Measurements from ENCODE around the gene CAMTA1.
"Not testable (repeated sequence)": the region's sequence is repeated elsewhere in the genome, so short reads cannot be mapped to it uniquely, and the experiment has no call there.

Gene CAMTA1

GRCh38 chr1:7302873-7303272, 517.6 kb downstream of the CAMTA1 start:
- DNase-seq (ENCODE audit: low read depth in 2 of 2), result no peak

GRCh38 chr1:7303554-7304317, 518.5 kb downstream of the CAMTA1 start:
- no peak for DNase-seq (ENCODE audit: low read depth in 2 of 2)

GRCh38 chr1:7313081-7313546, 527.9 kb downstream of the CAMTA1 start:
- DNase-seq (ENCODE audit: low read depth in 2 of 2), result no peak

- no peak for DNase-seq (ENCODE audit: low read depth in 2 of 2)
Measured at GRCh38 chr1:7313826-7314225, 528.6 kb downstream of the CAMTA1 start.

- DNase-seq (ENCODE audit: low read depth in 2 of 2), result no peak
Measured at GRCh38 chr1:7315316-7315715, 530.1 kb downstream of the CAMTA1 start.

GRCh38 chr1:7315946-7316345, 530.7 kb downstream of the CAMTA1 start:
- DNase-seq (ENCODE audit: low read depth in 2 of 2), result no peak

- no peak for DNase-seq (ENCODE audit: low read depth in 2 of 2)
Measured at GRCh38 chr1:7317888-7318287, 532.6 kb downstream of the CAMTA1 start.

- DNase-seq (ENCODE audit: low read depth in 2 of 2), result no peak
Measured at GRCh38 chr1:7319196-7319595, 533.9 kb downstream of the CAMTA1 start.

GRCh38 chr1:7320661-7321060, 535.4 kb downstream of the CAMTA1 start:
- DNase-seq (ENCODE audit: low read depth in 2 of 2), result no peak

GRCh38 chr1:7322283-7322785, 537.1 kb downstream of the CAMTA1 start:
- no peak for DNase-seq (ENCODE audit: low read depth in 2 of 2)

GRCh38 chr1:7322912-7323311, 537.7 kb downstream of the CAMTA1 start:
- DNase-seq (ENCODE audit: low read depth in 2 of 2), result no peak

- no peak for DNase-seq (ENCODE audit: low read depth in 2 of 2)
Measured at GRCh38 chr1:7325254-7325653, 540.0 kb downstream of the CAMTA1 start.

GRCh38 chr1:7326366-7326765, 541.1 kb downstream of the CAMTA1 start:
- DNase-seq (ENCODE audit: low read depth in 2 of 2), result no peak

- no peak for DNase-seq (ENCODE audit: low read depth in 2 of 2)
Measured at GRCh38 chr1:7327849-7328248, 542.6 kb downstream of the CAMTA1 start.

GRCh38 chr1:7329868-7330615, 544.8 kb downstream of the CAMTA1 start:
- DNase-seq (ENCODE audit: low read depth in 2 of 2), result no peak

- DNase-seq (ENCODE audit: low read depth in 2 of 2), result not testable (repeated sequence)
Measured at GRCh38 chr1:7330726-7331125, 545.5 kb downstream of the CAMTA1 start.

GRCh38 chr1:7331926-7332535, 546.8 kb downstream of the CAMTA1 start:
- DNase-seq (ENCODE audit: low read depth in 2 of 2), result no peak

- DNase-seq (ENCODE audit: low read depth in 2 of 2), result no peak
Measured at GRCh38 chr1:7333094-7333493, 547.8 kb downstream of the CAMTA1 start.

GRCh38 chr1:7333620-7334019, 548.4 kb downstream of the CAMTA1 start:
- no peak for DNase-seq (ENCODE audit: low read depth in 2 of 2)

- no peak for DNase-seq (ENCODE audit: low read depth in 2 of 2)
Measured at GRCh38 chr1:7334475-7335035, 549.3 kb downstream of the CAMTA1 start.

- no peak for DNase-seq (ENCODE audit: low read depth in 2 of 2)
Measured at GRCh38 chr1:7335224-7335879, 550.1 kb downstream of the CAMTA1 start.

GRCh38 chr1:7338439-7338838, 553.2 kb downstream of the CAMTA1 start:
- DNase-seq (ENCODE audit: low read depth in 2 of 2), result no peak

Data from stimulated activated CD4-positive, alpha-beta T cell treated with anti-CD3 and anti-CD28 coated beads, Interleukin-4, amount 100 ng/mL, for 48 hours (primary cell).